ENCODE results near the gene CNTNAP2. TPM values are rescaled to one million over a fixed set of nuclear protein-coding genes. Genes with fewer than 3 reads are reported as not detected.

The CNTNAP2 gene
- total RNA-seq, 1 donor, result under 0.01 TPM

- TF ChIP-seq CTCF (IDR thresholded peaks at IDR 0.05; ENCODE audit: insufficient read depth, low read length), result no peak
- no peak for DNase-seq (ENCODE audit: low read depth)
- no peak overlapping the region for H3K4me3 ChIP-seq (ENCODE audit: low read depth, low read length)
These were observed 2056.8 kb downstream of the CNTNAP2 start for GRCh38 chr7:148173369-148173768.

GRCh38 chr7:148174376-148174775, 2057.8 kb downstream of the CNTNAP2 start:
- no peak for DNase-seq (ENCODE audit: low read depth)
- no peak overlapping the region for H3K4me3 ChIP-seq (ENCODE audit: low read depth, low read length)
- no peak for TF ChIP-seq CTCF (IDR thresholded peaks at IDR 0.05; ENCODE audit: insufficient read depth, low read length)

GRCh38 chr7:148175512-148175911, 2058.9 kb downstream of the CNTNAP2 start:
- no peak overlapping the region for H3K4me3 ChIP-seq (ENCODE audit: low read depth, low read length)
- DNase-seq (ENCODE audit: low read depth), result no peak
- no peak for TF ChIP-seq CTCF (IDR thresholded peaks at IDR 0.05; ENCODE audit: insufficient read depth, low read length)

- no peak for TF ChIP-seq CTCF (IDR thresholded peaks at IDR 0.05; ENCODE audit: insufficient read depth, low read length)
- no peak overlapping the region for H3K4me3 ChIP-seq (ENCODE audit: low read depth, low read length)
- no peak for DNase-seq (ENCODE audit: low read depth)
These were observed 2061.4 kb downstream of the CNTNAP2 start for GRCh38 chr7:148177972-148178371.

GRCh38 chr7:148180075-148180474, 2063.5 kb downstream of the CNTNAP2 start:
- DNase-seq (ENCODE audit: low read depth), result no peak
- no peak for TF ChIP-seq CTCF (IDR thresholded peaks at IDR 0.05; ENCODE audit: insufficient read depth, low read length)

GRCh38 chr7:148182264-148182663, 2065.7 kb downstream of the CNTNAP2 start:
- H3K4me3 ChIP-seq (ENCODE audit: low read depth, low read length), result no peak overlapping the region
- TF ChIP-seq CTCF (IDR thresholded peaks at IDR 0.05; ENCODE audit: insufficient read depth, low read length), result no peak
- DNase-seq (ENCODE audit: low read depth), result no peak

More at GRCh38 chr7:148180075-148180474, 2063.5 kb downstream of the CNTNAP2 start:
- H3K4me3 ChIP-seq (ENCODE audit: low read depth, low read length), result no peak overlapping the region

- no peak for TF ChIP-seq CTCF (IDR thresholded peaks at IDR 0.05; ENCODE audit: insufficient read depth, low read length)
- DNase-seq (ENCODE audit: low read depth), result no peak
- no peak overlapping the region for H3K4me3 ChIP-seq (ENCODE audit: low read depth, low read length)
These were observed 2068.4 kb downstream of the CNTNAP2 start for GRCh38 chr7:148185041-148185440.

All from fibroblast of the aortic adventitia (primary cell).